ENCODE measurements around the gene ADAM8.

Gene ADAM8

GRCh38 chr10:133281628-133282372 is 5.1 kb upstream of the ADAM8 start:
- DNase-seq (ENCODE audit: low read depth in 3 of 3), result no peak

DNA sequence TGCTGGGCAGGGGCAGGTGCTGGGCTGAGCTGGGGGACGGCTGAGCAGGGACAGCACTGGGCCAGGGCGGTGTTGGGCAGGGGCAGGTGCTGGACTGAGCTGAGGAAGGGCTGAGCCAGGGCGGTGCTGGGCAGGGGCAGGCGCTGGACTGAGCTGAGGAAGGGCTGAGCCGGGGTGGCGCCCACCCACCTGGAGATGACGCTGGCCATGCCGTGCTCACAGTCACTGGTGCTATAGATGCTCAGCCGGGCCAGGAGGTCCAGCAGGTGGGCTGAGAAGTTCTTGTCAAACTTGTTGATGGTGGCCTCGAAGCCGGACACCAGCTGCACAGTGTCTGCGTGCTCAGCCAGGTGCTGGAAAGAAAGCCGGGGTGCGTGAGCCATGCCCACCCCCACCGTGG is 4.4 kb upstream of the ADAM8 start:
- no peak for DNase-seq (ENCODE audit: low read depth in 3 of 3)

DNA sequence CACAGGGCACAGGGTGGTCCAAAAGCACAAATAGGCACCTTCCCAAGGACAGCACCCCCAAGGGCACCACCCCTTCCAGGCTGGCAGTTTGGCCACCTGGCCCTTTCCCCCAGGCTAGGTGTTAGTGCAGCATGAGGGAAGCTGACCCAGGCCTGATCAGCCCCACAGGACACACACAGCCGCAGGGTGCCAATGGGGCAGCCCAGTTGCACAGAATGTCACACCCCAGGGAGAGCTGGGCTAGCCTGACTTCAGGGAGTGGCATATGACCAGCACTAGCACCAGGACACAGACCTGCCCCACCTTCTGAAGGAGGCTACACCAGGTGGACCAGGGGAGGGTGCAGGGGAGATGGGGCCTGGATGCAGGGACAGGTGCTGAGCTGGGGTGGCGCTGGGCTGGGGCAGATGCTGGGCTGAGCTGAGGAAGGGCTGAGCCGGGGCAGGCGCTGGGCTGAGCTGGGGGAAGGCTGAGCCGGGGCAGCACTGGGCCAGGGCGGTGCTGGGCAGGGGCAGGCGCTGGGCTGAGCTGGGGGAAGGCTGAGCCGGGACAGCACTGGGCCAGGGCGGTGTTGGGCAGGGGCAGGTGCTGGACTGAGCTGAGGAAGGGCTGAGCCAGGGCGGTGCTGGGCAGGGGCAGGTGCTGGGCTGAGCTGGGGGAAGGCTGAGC is 3.9 kb upstream of the ADAM8 start:
- DNase-seq (ENCODE audit: low read depth in 3 of 3), result no peak

GRCh38 chr10:133279326-133280226 is 2.9 kb upstream of the ADAM8 start:
- DNase-seq (ENCODE audit: low read depth in 3 of 3), result no peak

- DNase-seq (ENCODE audit: low read depth in 3 of 3), result peak in 1 of 3 experiments; percentile 50
These were observed 2.1 kb upstream of the ADAM8 start for GRCh38 chr10:133278577-133279265.

DNA sequence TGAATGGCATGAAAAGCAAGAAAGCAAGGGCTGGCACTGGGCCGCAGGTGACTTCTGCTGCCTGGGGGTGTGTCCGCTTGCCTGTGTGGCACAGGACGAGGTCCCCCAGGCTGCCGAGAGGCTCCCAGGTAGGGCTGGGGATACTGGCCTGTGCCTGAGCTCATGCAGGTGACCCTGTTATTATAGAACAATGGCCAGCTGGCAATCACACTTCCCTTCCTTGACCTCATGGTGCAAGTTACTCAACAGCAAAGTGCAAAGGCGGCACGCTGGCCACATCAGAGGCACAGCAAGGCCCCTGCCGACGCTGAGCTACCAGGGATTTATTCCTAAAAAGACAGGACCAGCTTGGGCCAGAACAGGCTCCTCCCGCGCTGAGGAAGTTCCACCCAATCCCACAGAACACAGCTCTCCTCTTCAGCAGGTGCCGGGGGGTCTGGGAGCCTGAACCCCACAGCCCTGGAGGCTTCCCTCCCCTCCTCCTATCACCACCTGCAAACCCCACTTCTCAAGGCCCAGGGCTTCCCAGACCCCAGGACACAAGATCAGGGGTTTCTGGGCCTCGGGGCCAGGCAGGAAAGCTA is 1.4 kb upstream of the ADAM8 start:
- no peak for DNase-seq (ENCODE audit: low read depth in 3 of 3)

DNA sequence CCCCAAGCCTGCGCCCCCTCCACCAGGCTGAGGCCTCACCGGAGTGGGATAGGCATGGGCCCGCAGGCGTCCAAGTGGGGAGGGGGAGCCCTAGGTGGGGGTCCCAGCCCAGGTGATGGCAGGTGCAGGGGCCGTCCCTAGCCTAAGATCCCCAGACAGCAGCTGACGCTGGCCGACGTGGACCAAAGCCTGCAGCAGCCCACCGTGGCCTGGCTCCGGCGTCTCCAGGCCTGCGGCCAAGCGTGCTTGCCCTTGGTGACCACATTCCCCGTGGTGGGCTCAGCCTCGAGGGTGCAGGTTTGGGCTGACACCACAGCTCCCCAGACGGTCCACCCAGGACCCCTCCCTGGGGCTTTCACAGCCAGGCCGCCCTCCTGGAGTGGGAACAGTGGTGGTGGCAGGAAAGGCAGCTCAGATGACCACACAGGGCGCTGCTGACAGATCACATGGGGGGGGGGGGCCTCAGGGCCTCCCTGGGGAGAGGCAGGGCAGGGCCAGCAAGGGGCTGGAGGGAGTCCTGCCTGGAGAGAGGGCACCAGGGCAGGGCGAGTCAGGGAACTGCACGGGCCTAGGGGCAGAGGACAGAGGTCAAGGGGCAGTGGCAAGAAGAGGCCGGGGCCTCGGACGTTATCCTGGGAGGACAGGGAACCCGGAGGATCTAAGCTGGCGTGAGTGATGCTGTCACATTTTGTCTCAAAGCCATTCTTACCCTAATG is 767 bp upstream of the ADAM8 start:
- DNase-seq (ENCODE audit: low read depth in 3 of 3), result no peak

GRCh38 chr10:133276100-133276434 is 601 bp downstream of the ADAM8 start:
- no peak for DNase-seq (ENCODE audit: low read depth in 3 of 3)

DNA sequence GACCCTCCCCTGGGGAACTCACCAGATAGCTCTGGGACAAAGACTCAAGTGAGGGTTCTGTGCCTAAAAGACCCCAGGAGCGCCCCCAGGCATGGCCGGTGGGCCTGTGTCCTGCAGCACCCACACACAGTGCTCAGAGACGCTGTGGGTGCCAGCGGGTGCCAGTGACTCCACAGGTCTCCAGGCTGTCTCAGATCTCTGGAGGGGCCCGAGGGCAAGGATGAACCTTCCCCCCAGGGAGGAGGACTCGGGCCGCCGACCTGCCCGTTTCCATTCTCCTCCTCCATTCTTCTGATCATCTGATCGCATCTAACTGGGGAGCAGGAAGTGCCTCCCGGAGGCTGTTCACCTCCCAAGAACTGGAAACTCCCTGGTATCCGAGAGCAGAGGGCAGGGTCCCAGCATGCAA is 980 bp downstream of the ADAM8 start:
- peak in 1 of 3 experiments; percentile 47 for DNase-seq (ENCODE audit: low read depth in 3 of 3)

- peak; percentile 74 to 89 (median 76) for DNase-seq (ENCODE audit: low read depth in 3 of 3)
These were observed 1.7 kb downstream of the ADAM8 start for GRCh38 chr10:133274751-133275683.

GRCh38 chr10:133273534-133274143 is 3.0 kb downstream of the ADAM8 start:
- no peak for DNase-seq (ENCODE audit: low read depth in 3 of 3)

DNA sequence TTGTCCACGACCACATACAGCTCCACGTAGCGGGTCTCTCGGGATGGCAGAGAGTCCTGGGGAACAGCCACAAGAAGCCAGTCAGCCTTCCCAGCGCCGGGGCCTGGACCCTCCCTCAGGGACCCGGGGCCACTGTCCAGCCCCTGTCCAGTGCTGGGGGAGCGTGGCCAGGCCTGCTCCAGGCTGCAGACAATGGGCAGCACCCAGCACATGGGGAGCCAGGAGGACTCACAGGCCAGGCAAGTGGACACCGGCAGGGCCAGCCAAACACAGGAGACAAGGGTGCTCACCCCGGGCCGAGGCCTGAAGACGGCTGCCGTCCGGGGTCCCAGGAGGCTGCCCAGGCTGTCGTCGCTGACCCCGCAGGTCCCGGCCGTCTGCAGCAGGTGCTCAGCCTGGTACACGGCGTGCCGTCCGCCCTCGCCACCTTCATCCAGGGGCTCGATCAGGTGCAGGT is 3.7 kb downstream of the ADAM8 start:
- no peak for DNase-seq (ENCODE audit: low read depth in 3 of 3)

DNA sequence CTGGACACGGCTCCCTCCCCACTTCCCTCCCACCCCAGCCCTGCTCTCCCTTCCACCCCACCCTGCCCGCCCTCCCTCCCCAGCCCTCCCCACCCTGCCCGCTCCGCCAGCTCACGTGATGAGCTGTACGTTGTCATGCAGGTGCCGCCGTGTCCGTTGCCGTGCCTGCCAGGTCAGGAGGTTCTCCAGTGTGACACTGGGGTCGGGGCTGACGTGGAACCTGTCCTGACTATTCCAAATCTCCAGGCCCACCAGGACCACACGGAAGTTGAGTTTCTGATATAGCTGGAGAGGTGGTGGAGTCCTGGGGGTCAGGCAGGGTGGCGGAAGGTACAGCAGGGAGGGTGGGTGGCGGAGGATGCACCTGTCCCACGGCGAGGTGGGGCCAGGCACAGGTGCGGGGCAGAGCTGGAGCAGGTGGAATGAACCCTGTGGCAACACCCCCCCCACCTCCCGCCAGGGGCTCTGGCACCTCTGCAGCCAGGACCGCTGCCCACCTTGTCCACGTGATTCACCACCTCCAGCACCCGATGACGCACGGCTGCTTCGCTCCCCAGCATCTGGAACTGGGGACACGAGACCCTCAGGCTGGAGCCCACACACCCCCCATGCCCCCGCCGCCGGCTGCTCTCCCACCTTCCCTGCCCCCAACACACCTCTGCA is 4.2 kb downstream of the ADAM8 start:
- DNase-seq (ENCODE audit: low read depth in 3 of 3), result no peak

DNA sequence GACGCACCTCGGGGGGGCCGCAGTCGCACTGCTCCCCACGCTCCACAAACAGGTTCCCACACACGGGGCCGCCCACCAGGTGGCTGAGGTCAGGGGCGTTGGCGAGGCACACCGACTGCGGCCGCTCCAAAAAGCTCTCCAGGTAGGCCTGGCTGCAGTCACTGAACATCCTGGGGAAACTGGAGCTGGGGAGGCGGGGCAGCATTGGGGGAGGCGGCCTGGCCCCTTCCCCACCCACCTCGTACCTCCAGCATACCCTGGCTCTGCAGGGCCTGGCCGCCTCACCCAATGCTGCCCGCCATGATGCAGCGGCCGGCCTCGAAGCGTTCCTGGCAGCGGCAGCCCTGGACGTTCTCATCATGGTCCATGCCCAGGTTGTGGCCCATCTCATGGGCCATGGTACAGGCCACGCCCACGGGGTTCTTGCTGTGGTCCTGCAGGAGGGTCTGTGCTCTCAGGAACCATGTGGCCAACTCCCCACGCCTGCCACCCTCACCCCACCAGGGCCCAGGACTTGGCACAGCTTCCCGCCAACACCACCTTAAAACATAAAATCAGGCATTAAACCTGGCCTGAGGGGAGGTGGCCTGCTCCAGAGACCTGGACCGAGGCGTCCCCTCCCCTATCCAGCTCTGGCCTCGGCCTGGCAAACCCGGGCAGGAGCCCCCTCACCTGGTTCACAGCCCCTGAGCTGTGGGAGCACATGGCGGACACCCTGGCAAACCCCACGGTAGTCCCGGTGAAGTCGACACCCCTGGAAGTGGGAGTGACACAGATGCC is 5.0 kb downstream of the ADAM8 start:
- no peak for DNase-seq (ENCODE audit: low read depth in 3 of 3)

GRCh38 chr10:133270773-133271297 is 5.8 kb downstream of the ADAM8 start:
- DNase-seq (ENCODE audit: low read depth in 3 of 3), result no peak

DNA sequence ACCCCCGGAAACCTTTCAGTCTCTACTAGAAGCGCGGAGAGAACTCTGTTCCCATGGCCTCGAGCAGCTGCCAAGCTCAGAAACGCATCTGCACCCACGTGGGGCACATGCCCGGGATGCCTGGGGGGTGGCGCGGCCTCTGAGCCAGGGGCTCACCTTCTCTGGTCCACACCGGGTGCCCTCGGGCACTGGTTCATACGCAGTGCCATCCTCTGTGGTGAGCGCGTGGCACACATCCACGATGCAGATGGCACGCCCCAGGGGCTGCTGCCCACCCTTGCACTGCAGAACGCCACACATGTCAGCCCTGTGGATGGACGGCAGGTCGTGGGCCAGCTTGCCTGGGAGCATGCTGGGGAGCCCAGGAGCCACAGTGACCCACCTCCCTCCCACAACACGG is 6.5 kb downstream of the ADAM8 start:
- DNase-seq (ENCODE audit: low read depth in 3 of 3), result no peak

DNA sequence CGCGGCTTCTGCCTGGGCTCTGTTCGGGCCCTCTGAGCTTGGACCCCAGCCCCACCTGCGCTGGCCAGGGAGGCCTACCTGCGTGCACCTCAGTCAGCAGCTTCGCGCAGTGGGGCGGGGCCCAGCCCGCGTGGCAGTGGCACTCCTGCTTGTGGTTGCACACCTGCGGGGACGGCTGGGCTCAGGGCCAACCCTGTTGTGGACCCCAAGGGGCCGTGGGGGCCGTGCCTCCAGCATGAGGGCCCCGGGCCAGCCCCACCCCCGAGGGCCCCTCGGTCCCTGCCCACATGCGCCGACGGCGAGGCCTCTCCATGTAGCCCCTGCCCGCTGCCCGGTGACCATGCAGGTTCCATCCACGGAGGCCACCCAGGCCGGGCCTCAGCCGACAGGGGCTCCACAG is 7.3 kb downstream of the ADAM8 start:
- no peak for DNase-seq (ENCODE audit: low read depth in 3 of 3)

GRCh38 chr10:133268532-133268931 is 8.1 kb downstream of the ADAM8 start:
- no peak for DNase-seq (ENCODE audit: low read depth in 3 of 3)
